GM04504 (cell line): ENCODE measurements around the gene TYW1B.
"Not testable (repeated sequence)": the region's sequence is repeated elsewhere in the genome, so short reads cannot be mapped to it uniquely, and the experiment has no call there.

Experiments used
- DNase-seq: peaks from one replicate; pipeline ENCODE4 v3.0.0-alpha.2; 2012; ENCODE audit warnings: low read depth

The TYW1B gene

GRCh38 chr7:72827839-72828591, at the start of gene TYW1B:
TYW1B (minus strand) TSS chr7:72828200; CDS start chr7:72828075, 125 bp downstream.
- peak; percentile 94 for DNase-seq

- DNase-seq: not testable (repeated sequence)
Measured at GRCh38 chr7:72867591-72867990, 39.6 kb upstream of the TYW1B start.

DNA sequence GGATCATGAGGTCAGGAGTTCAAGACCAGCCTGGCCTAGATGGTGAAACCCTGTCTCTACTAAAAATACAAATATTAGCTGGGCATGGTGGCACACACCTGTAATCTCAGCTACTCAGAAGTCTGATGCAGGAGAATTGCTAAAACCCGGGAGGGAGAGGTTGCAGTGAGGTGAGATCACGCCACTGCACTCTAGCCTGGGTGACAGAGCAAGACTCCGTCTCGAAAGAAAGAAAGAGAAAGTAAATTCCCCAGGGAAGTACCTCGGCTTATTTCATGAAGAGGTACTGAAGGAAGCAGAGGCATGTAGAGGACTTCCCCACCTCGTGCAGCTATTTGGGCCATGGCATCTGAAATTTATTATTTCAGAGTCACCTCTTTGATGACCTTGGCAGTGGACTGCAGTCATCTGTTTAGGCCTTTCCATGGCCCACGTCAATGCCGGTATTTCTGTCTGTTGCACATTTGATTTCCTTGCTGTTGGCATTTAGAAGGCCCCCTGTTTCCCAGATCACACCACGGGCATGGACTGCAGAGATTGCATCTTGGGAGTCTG, 30.9 kb upstream of the TYW1B start:
- DNase-seq: not testable (repeated sequence)

GRCh38 chr7:72857925-72858324, 29.9 kb upstream of the TYW1B start:
- DNase-seq: not testable (repeated sequence)

GRCh38 chr7:72855261-72855660, 27.3 kb upstream of the TYW1B start:
- DNase-seq: not testable (repeated sequence)

DNA sequence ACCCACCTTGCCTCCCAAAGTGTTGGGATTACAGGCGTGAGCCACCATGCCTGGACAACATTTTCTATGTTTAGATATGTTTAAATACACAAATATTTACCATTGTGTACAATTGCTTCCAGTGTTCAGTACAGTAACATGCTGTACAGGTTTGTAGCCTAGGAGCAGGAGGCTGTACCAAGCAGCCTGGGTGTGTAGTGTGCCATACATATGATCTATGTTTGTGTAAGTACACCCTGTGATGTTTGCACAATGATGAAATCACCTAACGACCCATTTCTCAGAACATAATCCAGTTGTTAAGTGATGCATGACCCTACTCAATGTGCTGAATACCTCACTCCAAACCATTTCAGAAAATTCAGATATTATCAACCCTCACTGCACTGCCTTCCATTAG, 24.9 kb upstream of the TYW1B start:
- not testable (repeated sequence) for DNase-seq

DNA sequence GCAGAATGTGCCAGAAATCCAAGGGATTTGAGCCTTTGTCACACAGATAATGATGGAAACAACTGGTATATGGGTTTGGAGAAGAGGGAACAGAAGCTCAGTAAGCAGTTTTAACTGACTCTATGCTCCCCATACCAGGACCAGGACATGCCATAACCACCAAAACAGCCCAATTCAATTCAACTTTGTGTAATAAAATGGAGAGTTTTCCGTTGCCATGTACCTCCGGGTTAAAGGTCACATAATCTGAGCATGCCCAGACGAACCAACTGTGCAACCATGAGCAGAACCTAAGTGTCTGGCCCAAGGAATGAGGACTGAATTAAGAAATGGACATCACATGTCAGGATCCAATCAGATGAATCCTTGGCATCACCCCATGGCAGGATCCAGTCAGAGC, 22.7 kb upstream of the TYW1B start:
- DNase-seq: not testable (repeated sequence)

DNA sequence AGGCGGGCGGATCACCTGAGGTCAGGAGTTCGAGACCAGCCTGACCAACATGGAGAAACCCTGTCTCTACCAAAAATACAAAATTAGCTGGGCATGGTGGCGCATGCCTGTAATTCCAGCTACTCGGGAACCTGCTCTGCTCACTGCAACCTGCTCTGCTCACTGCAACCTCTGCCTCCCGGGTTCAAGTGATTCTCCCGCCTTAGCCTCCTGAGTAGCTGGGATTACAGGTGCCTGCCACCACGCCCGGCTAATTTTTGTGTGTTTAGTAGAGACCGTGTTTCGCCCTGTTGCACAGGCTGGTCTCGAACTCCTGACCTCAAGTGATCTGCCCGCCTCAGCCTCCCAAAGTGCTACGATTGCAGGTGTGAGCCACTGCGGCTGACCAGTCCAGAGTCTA, 16.1 kb upstream of the TYW1B start:
- DNase-seq: not testable (repeated sequence)

DNA sequence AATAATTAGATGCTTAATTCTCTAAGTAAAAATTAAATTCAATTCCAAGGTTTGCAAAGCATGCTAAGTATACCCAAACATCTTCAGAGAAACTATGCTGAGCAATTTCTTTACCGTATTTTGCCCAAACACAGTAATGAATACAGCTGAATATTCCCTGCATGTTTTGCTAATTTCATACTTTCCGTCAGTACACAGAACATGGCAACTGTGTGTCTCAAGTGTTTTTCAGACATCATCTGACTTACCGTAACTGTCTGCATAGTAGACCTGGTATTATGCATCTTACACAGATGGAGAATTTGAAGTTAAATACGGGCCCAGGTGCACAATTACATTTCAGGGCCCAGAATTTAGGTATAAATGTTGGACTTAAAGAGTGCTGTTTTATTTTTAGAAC, 15.2 kb upstream of the TYW1B start:
- DNase-seq: not testable (repeated sequence)

GRCh38 chr7:72840966-72841511, 13.0 kb upstream of the TYW1B start:
- DNase-seq: not testable (repeated sequence)

DNA sequence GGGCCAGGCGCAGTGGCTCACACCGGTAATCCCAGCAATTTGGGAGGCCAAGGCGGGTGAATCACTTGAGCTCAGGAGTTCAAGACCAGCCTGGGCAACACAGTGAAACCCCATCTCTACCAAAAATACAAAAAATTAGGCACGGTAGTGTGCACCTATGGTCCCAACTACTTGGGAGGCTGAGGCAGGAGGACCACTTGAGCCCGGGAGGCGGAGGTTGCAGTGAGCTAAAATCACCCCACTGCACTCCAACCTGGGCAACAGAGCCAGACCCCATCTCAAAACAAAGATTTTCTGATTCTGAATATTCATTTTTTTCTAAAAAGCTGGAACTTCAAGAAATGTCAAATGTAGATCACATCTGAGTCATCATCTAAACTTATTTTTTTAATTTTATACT, 10.3 kb upstream of the TYW1B start:
- DNase-seq: not testable (repeated sequence)

DNA sequence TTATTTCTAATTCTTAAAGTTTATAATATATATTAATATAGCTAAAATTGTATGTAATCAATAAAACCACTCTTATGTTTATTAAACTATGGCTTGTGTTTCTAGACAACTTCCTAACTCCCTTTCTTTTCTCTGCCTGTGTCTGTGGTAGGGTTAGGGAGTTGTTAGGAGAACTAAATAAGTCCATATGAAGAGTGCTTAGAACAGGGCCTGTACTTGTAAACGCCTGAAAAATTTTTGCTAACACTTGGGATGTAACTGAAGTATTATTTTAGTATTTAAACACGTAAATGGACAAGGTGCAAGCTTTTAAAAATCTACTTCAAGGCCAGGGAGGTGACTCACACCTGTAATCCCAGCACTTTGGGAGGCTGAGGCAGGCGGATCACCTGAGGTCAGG, 9.3 kb upstream of the TYW1B start:
- not testable (repeated sequence) for DNase-seq

GRCh38 chr7:72830567-72830966, 2.6 kb upstream of the TYW1B start:
- not testable (repeated sequence) for DNase-seq

DNA sequence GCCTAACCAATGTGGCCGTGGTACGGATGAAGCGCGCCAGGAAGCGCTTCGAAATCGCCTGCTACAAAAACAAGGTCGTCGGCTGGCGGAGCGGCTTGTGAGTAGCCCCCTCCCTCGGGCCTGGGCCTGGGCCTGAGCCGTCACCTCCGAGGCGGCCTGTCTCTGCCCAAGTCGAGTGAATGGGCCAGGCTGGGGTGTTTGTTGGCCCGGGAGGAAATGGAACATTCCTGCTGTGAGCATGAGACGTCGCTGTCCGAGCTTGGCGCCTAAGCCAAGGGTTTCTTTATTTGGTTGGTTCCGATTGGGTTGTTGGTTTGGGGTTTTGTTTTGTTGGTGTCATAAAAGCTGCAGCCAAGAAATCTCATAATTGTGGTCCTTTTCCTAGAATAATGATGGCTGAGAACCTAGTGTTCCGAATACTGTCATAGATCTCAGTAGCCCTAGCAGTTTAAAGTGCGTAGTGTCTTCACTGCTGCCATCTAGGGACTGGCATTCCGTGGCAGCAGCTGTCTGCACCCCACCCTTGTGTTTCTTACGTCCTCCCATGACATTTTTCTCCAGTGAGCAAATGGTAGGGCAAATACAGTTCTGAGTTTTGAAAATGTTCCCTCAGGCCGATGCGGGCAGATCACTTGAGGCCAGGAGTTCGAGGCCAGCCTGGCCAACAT, 1.8 kb upstream of the TYW1B start:
- peak; percentile 60 for DNase-seq

GRCh38 chr7:72829291-72829686, 1.3 kb upstream of the TYW1B start:
- DNase-seq: peak; percentile 97

GRCh38 chr7:72823765-72824732, 4.0 kb downstream of the TYW1B start:
- not testable (repeated sequence) for DNase-seq

DNA sequence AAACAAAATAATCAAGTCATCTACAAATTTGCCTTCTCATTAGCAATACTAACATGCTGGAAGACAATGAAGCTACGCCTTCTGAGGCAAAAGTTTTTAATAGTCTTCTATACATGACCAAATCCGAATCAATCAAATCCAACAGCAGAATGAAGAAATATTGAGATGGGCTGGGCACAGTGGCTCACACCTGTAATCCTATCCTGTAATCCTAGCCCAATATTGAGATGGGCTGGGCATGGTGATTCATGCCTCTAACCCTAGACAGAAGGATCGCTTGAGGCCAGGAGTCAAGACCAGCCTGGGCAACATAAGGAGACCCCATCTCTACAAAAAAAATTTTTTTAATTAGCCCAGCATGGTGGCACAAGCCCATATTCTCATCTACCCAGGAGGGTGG, 5.5 kb downstream of the TYW1B start:
- not testable (repeated sequence) for DNase-seq

DNA sequence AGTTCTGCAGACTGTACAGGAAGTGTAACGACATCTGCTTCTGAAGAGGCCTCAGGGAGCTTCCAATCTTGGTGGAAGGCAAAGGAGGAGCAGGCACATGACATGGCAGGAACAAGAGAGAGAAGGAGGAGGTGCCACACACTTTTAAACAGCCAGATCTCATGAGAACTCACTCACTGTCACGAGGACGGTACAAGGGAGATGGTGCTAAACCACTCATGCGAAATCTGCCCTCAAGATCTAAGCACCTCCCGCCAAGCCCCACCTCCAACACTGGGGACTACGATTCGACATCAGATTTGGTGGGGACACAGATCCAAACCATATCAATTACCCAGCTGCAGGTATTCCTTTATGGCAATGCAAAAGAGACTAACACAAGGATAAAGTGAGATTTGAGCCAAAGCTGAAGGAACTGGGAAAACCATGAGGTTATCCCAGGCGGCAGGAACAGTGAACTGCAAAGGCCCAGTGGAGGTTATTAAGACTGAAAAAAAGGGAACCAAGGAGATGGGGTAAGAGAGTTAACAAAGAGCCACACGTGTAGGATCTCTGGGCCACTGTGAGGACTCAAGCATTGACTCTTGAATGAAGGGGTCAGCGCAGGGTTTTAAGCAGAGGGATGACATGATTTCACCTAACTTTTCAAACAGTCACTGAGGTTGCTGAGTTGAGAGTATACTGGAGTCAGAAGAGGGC, 9.2 kb downstream of the TYW1B start:
- DNase-seq: not testable (repeated sequence)

DNA sequence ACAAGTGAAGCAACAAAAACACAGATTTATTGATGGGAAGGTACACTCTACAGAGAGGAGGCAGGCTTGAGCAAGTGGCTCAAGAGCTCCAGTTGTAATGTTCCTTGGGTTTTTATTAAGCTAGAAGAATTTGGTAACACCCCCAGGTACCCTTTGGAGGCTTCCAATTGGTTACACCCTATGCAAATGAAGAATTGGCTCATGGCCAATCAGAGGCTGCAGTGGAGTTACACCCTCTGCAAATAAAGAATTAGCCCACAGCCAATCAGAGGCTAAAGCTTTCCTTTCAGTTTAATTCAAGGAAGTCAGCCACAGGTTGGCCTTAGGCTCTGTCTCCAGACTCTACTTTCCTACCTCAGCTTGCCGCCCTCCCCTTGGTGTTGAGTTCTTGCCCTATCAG, 10.3 kb downstream of the TYW1B start:
- not testable (repeated sequence) for DNase-seq

GRCh38 chr7:72816370-72817157, 11.4 kb downstream of the TYW1B start:
- DNase-seq: not testable (repeated sequence)
